ENCODE measurements around the gene ZNF783.

Gene ZNF783

GRCh38 chr7:149291036-149291780 is 29.2 kb downstream of the ZNF783 start:
- Histone ChIP-seq H3K27me3 (no peaks in the 10 kb centered on the region), H3K9ac (peak overlapping the region in 1 of 11 experiments; percentile 31; a peak in 1 of 22 replicates), H3K4me3 (no peak overlapping the region), H3K4me1 (peaks cover 0 to 24% (median 17%) of the 10 kb centered on the region in 10 experiments; a peak in 15 of 20 replicates), H3K9me3 (replicated peaks in 1 of 11) (no peaks in the 10 kb centered on the region), H4K20me1 (peaks cover 0 to 9% (median 0%) of the 10 kb centered on the region in 11 experiments; a peak in 3 of 22 replicates), H3K4me2 (peak overlapping the region in 7 of 11 experiments; percentile 0 to 57 (median 22); a peak in 9 of 22 replicates), H3K27ac (no peak overlapping the region), H3K36me3 (peaks cover 0 to 39% (median 7%) of the 10 kb centered on the region in 11 experiments; a peak in 11 of 22 replicates)
- no peak for TF ChIP-seq Cebpa-rat (IDR thresholded peaks at IDR 0.05)

GRCh38 chr7:149291781-149292461 is 29.9 kb downstream of the ZNF783 start:
- H3K4me3 ChIP-seq: no peak overlapping the region
- no peak overlapping the region for H3K27ac ChIP-seq
- no peaks in the 10 kb centered on the region for H3K27me3 ChIP-seq
- H3K4me2 ChIP-seq: peak overlapping the region in 2 of 11 experiments; percentile 7 to 17; a peak in 3 of 22 replicates
- no peaks in the 10 kb centered on the region for H3K9me3 ChIP-seq (replicated peaks in 1 of 11)
- H3K9ac ChIP-seq: no peak overlapping the region
- peaks cover 0 to 39% (median 7%) of the 10 kb centered on the region in 11 experiments; a peak in 11 of 22 replicates for H3K36me3 ChIP-seq
- peaks cover 0 to 17% (median 11%) of the 10 kb centered on the region in 10 experiments; a peak in 14 of 20 replicates for H3K4me1 ChIP-seq
- no peak for TF ChIP-seq Cebpa-rat (IDR thresholded peaks at IDR 0.05)
- peaks cover 0 to 9% (median 0%) of the 10 kb centered on the region in 11 experiments; a peak in 3 of 22 replicates for H4K20me1 ChIP-seq

- Histone ChIP-seq H4K20me1 (peaks cover 0 to 9% (median 0%) of the 10 kb centered on the region in 11 experiments; a peak in 3 of 22 replicates), H3K36me3 (peaks cover 0 to 38% (median 7%) of the 10 kb centered on the region in 11 experiments; a peak in 11 of 22 replicates), H3K9me3 (replicated peaks in 1 of 11) (no peaks in the 10 kb centered on the region), H3K9ac (no peak overlapping the region), H3K4me3 (no peak overlapping the region), H3K27ac (no peak overlapping the region), H3K4me2 (no peak overlapping the region), H3K4me1 (peaks cover 0 to 15% (median 9%) of the 10 kb centered on the region in 10 experiments; a peak in 12 of 20 replicates), H3K27me3 (no peaks in the 10 kb centered on the region)
- no peak for TF ChIP-seq Cebpa-rat (IDR thresholded peaks at IDR 0.05)
Measured at GRCh38 chr7:149292462-149292823, 30.4 kb downstream of the ZNF783 start.

- Histone ChIP-seq H3K9me3 (replicated peaks in 1 of 11) (peaks cover 0 to 3% (median 0%) of the 10 kb centered on the region in 11 experiments; a peak in 3 of 22 replicates), H3K4me1 (peaks cover 0 to 15% (median 9%) of the 10 kb centered on the region in 10 experiments; a peak in 12 of 20 replicates), H3K9ac (no peak overlapping the region), H3K4me2 (no peak overlapping the region), H4K20me1 (peaks cover 0 to 9% (median 0%) of the 10 kb centered on the region in 11 experiments; a peak in 3 of 22 replicates), H3K4me3 (no peak overlapping the region), H3K36me3 (peaks cover 0 to 33% (median 7%) of the 10 kb centered on the region in 11 experiments; a peak in 11 of 22 replicates), H3K27ac (no peak overlapping the region), H3K27me3 (no peaks in the 10 kb centered on the region)
- no peak for TF ChIP-seq Cebpa-rat (IDR thresholded peaks at IDR 0.05)
Measured at GRCh38 chr7:149293338-149293737, 31.3 kb downstream of the ZNF783 start.

- H3K27ac ChIP-seq: no peak overlapping the region
- no peak for TF ChIP-seq Cebpa-rat (IDR thresholded peaks at IDR 0.05)
Measured at GRCh38 chr7:149293946-149294633, 32.1 kb downstream of the ZNF783 start.

GRCh38 chr7:149294634-149295480 is 32.9 kb downstream of the ZNF783 start:
- Histone ChIP-seq H4K20me1 (peaks cover 0 to 9% (median 0%) of the 10 kb centered on the region in 11 experiments; a peak in 3 of 22 replicates), H3K27ac (no peak overlapping the region), H3K4me3 (no peak overlapping the region), H3K4me1 (peaks cover 0 to 15% (median 9%) of the 10 kb centered on the region in 10 experiments; a peak in 12 of 20 replicates), H3K9ac (no peak overlapping the region), H3K27me3 (no peaks in the 10 kb centered on the region), H3K9me3 (replicated peaks in 1 of 11) (peaks cover 0 to 10% (median 0%) of the 10 kb centered on the region in 11 experiments; a peak in 3 of 22 replicates), H3K36me3 (peaks cover 0 to 22% (median 7%) of the 10 kb centered on the region in 11 experiments; a peak in 11 of 22 replicates), H3K4me2 (no peak overlapping the region)
- no peak for TF ChIP-seq Cebpa-rat (IDR thresholded peaks at IDR 0.05)

More at GRCh38 chr7:149293946-149294633, 32.1 kb downstream of the ZNF783 start:
- H4K20me1 ChIP-seq: peaks cover 0 to 9% (median 0%) of the 10 kb centered on the region in 11 experiments; a peak in 3 of 22 replicates
- no peaks in the 10 kb centered on the region for H3K27me3 ChIP-seq
- H3K9ac ChIP-seq: no peak overlapping the region
- H3K36me3 ChIP-seq: peaks cover 0 to 28% (median 7%) of the 10 kb centered on the region in 11 experiments; a peak in 11 of 22 replicates
- H3K9me3 ChIP-seq (replicated peaks in 1 of 11): peaks cover 0 to 10% (median 0%) of the 10 kb centered on the region in 11 experiments; a peak in 3 of 22 replicates
- H3K4me2 ChIP-seq: no peak overlapping the region
- no peak overlapping the region for H3K4me3 ChIP-seq
- peaks cover 0 to 15% (median 9%) of the 10 kb centered on the region in 10 experiments; a peak in 12 of 20 replicates for H3K4me1 ChIP-seq

GRCh38 chr7:149295481-149295850 is 33.5 kb downstream of the ZNF783 start:
- TF ChIP-seq Cebpa-rat (IDR thresholded peaks at IDR 0.05): no peak
- no peaks in the 10 kb centered on the region for H3K27me3 ChIP-seq
- peaks cover 0 to 22% (median 7%) of the 10 kb centered on the region in 11 experiments; a peak in 10 of 22 replicates for H3K36me3 ChIP-seq
- H3K9me3 ChIP-seq (replicated peaks in 1 of 11): peaks cover 0 to 10% (median 0%) of the 10 kb centered on the region in 11 experiments; a peak in 3 of 22 replicates
- H4K20me1 ChIP-seq: peaks cover 0 to 5% (median 0%) of the 10 kb centered on the region in 11 experiments; a peak in 1 of 22 replicates
- no peak overlapping the region for H3K27ac ChIP-seq
- H3K9ac ChIP-seq: no peak overlapping the region
- no peak overlapping the region for H3K4me2 ChIP-seq
- H3K4me1 ChIP-seq: peaks cover 0 to 12% (median 9%) of the 10 kb centered on the region in 10 experiments; a peak in 12 of 20 replicates
- H3K4me3 ChIP-seq: no peak overlapping the region
